WERI-Rb-1 (cell line): Measurements from ENCODE around the gene TLX1.

ENCODE experiments used
- DNase-seq: peaks from one replicate; pipeline ENCODE4 v3.0.0-alpha.2; 2020
- H3K27ac ChIP-seq: fragments of 250-450 bp; sonication (Bioruptor Pico); 2 replicates; pipeline ENCODE4 v1.5.1; 2020; ENCODE audit warnings: mild to moderate bottlenecking, moderate library complexity
- H3K27me3 ChIP-seq: fragments of 250-450 bp; sonication (Bioruptor Pico); 2 replicates; pipeline ENCODE4 v1.5.1; 2021; ENCODE audit warnings: mild to moderate bottlenecking, low read depth, moderate library complexity; ENCODE audit not compliant: insufficient read depth, severe bottlenecking
- H3K36me3 ChIP-seq: fragments of 250-450 bp; sonication (Bioruptor Pico); 2 replicates; pipeline ENCODE4 v1.5.1; 2020; ENCODE audit warnings: mild to moderate bottlenecking, moderate library complexity
- H3K4me3 ChIP-seq: 2 replicates; pipeline ENCODE4 v1.5.1; 2011; ENCODE audit warnings: low read depth, mild to moderate bottlenecking, control low read depth, low read length
- H3K9me3 ChIP-seq: fragments of 250-450 bp; sonication (Bioruptor Pico); 2 replicates; pipeline ENCODE4 v1.5.1; 2021; ENCODE audit warnings: mild to moderate bottlenecking, moderate library complexity; ENCODE audit not compliant: severe bottlenecking
- CTCF ChIP-seq: IDR thresholded peaks from 2 replicates; pipeline ENCODE4 v1.5.1; 2011; ENCODE audit warnings: low read depth, mild to moderate bottlenecking, control low read depth, inconsistent platforms, low read length

TLX1 gene

GRCh38 chr10:101134299-101135127, 3.4 kb downstream of the TLX1 start:
- Histone ChIP-seq H3K27ac (no peak overlapping the region), H3K36me3 (peaks cover 10% of the 10 kb centered on the region), H3K4me3 (no peak overlapping the region), H3K9me3 (no peaks in the 10 kb centered on the region), H3K27me3 (no peaks in the 10 kb centered on the region)
- no peak for TF ChIP-seq CTCF
- DNase-seq: no peak

- DNase-seq: no peak
- H3K27ac ChIP-seq: no peak overlapping the region
- no peaks in the 10 kb centered on the region for H3K27me3 ChIP-seq
- peaks cover 10% of the 10 kb centered on the region for H3K36me3 ChIP-seq
- H3K4me3 ChIP-seq: no peak overlapping the region
- no peak for TF ChIP-seq CTCF
- H3K9me3 ChIP-seq: no peaks in the 10 kb centered on the region
Observed at GRCh38 chr10:101135141-101136006, 4.3 kb downstream of the TLX1 start.

GRCh38 chr10:101136007-101136707, 5.1 kb downstream of the TLX1 start:
- Histone ChIP-seq H3K4me3 (no peak overlapping the region), H3K27me3 (no peaks in the 10 kb centered on the region), H3K36me3 (peaks cover 10% of the 10 kb centered on the region), H3K9me3 (no peaks in the 10 kb centered on the region), H3K27ac (no peak overlapping the region)
- DNase-seq: no peak
- no peak for TF ChIP-seq CTCF

GRCh38 chr10:101136708-101137121, 5.6 kb downstream of the TLX1 start:
- Histone ChIP-seq H3K27ac (no peak overlapping the region), H3K4me3 (no peak overlapping the region), H3K36me3 (peaks cover 10% of the 10 kb centered on the region), H3K27me3 (no peaks in the 10 kb centered on the region), H3K9me3 (no peaks in the 10 kb centered on the region)
- no peak for TF ChIP-seq CTCF
- no peak for DNase-seq

GRCh38 chr10:101137271-101137670, 6.2 kb downstream of the TLX1 start:
- TF ChIP-seq CTCF: no peak
- DNase-seq: no peak
- Histone ChIP-seq H3K27ac (no peak overlapping the region), H3K27me3 (no peaks in the 10 kb centered on the region), H3K36me3 (peaks cover 10% of the 10 kb centered on the region), H3K9me3 (no peaks in the 10 kb centered on the region), H3K4me3 (no peak overlapping the region)
